NCI-H524 (cell line): ENCODE results near the gene SMIM10L2A.
A peak's percentile ranks its signal among the peaks of the same experiment; 100 is the strongest.
"Not testable (repeated sequence)": the region's sequence is repeated elsewhere in the genome, so short reads cannot be mapped to it uniquely, and the experiment has no call there.

Source experiments
- DNase-seq, 2 experiments: peaks; one replicate each; lab custom pipeline; 2025; lab: John Stamatoyannopoulos, UW

Gene SMIM10L2A

GRCh38 chrX:135454816-135455215 lies 33.1 kb downstream of the SMIM10L2A start:
- no peak for DNase-seq

- not testable (repeated sequence) for DNase-seq
These were observed 40.0 kb downstream of the SMIM10L2A start for GRCh38 chrX:135461756-135462155.

GRCh38 chrX:135463937-135464336 lies 42.2 kb downstream of the SMIM10L2A start:
- DNase-seq, result peak in 1 of 2 experiments; percentile 2

GRCh38 chrX:135476378-135476777 lies 54.6 kb downstream of the SMIM10L2A start:
- DNase-seq, result no peak

GRCh38 chrX:135477576-135477975 lies 55.8 kb downstream of the SMIM10L2A start:
- peak; percentile 29 to 69 for DNase-seq
